Measurements from ENCODE around the gene LOXL4. TPM values are rescaled to one million over a fixed set of nuclear protein-coding genes. Genes with fewer than 3 reads are reported as not detected.
"Not testable (repeated sequence)": the region's sequence is repeated elsewhere in the genome, so short reads cannot be mapped to it uniquely, and the experiment has no call there.

The LOXL4 gene
- total RNA-seq, 3 donors from 2014 or later (not counting 1 experiment from before 2014, with no cell fraction given), result 0.23 TPM; not detected in 2

DNA sequence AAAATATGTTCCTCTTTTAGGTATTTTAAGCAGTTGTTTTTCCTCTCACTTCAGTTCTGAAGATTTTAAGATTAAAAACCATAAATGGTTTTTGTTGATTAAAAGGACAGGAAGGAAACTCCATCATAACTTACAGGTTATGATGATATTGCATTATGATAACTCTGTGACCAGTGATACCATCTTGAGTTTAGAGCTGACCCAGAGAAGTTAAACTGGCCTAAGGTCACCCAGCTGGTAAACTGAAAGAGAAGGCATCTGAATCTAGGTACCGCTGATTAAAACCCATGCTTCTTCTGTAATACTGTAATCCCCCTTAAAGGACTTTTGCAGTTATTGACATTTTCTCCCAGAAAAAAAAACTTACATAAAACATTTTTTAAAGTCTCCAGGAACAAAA, 29.6 kb downstream of the LOXL4 start:
- H3K4me1 Mint-ChIP-seq, result peaks cover 6 to 8% of the 10 kb centered on the region in 2 donors
- TF ChIP-seq, protein P1, sequence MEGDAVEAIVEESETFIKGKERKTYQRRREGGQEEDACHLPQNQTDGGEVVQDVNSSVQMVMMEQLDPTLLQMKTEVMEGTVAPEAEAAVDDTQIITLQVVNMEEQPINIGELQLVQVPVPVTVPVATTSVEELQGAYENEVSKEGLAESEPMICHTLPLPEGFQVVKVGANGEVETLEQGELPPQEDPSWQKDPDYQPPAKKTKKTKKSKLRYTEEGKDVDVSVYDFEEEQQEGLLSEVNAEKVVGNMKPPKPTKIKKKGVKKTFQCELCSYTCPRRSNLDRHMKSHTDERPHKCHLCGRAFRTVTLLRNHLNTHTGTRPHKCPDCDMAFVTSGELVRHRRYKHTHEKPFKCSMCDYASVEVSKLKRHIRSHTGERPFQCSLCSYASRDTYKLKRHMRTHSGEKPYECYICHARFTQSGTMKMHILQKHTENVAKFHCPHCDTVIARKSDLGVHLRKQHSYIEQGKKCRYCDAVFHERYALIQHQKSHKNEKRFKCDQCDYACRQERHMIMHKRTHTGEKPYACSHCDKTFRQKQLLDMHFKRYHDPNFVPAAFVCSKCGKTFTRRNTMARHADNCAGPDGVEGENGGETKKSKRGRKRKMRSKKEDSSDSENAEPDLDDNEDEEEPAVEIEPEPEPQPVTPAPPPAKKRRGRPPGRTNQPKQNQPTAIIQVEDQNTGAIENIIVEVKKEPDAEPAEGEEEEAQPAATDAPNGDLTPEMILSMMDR (IDR thresholded peaks at IDR 0.05), result no peak
- Histone ChIP-seq H3K4me1 (ENCODE audit: control insufficient read depth, insufficient read depth, low read length) (no peaks in the 10 kb centered on the region), H3K9me3 (ENCODE audit: control insufficient read depth, insufficient read depth, low read length) (no peaks in the 10 kb centered on the region), H3K4me3 (ENCODE audit: low read length) (no peak overlapping the region), H3K27ac (ENCODE audit: low read length) (no peak overlapping the region), H3K27me3 (ENCODE audit: control insufficient read depth, insufficient read depth, low read length) (no peaks in the 10 kb centered on the region), H3K36me3 (ENCODE audit: control insufficient read depth, insufficient read depth, low read length) (peaks cover 51% of the 10 kb centered on the region)
- no peak overlapping the region for H3K27ac Mint-ChIP-seq
- ATAC-seq (peak in 1 of 3 donors; percentile 73), DNase-seq (no peak)
- no peaks in the 10 kb centered on the region for H3K27me3 Mint-ChIP-seq (ENCODE audit: low read depth in 2 of 2)
- H3K4me3 Mint-ChIP-seq, result no peak overlapping the region
- no peaks in the 10 kb centered on the region for H3K9me3 Mint-ChIP-seq
- intact Hi-C loops (cut with micrococcal nuclease), result no loop called here
- 64% methylated on average over 1 of the region's 1 CpG for WGBS (ENCODE audit: insufficient coverage)
- peaks cover 13% of the 10 kb centered on the region for H3K36me3 Mint-ChIP-seq

DNA sequence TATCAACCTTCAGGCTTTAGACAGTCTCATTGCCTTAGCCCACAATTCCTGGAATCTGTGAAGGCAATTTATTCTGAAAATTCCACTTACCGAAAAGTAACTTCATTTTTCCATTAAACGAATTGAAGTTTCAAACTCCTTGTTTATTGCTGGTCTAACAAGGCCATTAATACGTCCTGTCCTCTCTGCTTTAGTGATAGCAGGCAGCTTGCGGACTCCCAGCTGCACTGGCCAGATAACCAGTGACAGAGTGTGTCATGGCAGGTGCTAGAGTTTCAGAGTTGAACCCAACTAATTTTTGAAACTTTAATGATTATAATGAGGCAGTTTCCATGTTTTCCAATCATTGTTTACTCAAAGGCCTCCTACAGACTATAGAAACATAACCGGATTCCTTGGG, 31.1 kb downstream of the LOXL4 start:
- H3K27ac Mint-ChIP-seq, result peak overlapping the region in 1 of 2 donors; percentile 5
- intact Hi-C loops (cut with micrococcal nuclease), result no loop called here
- TF ChIP-seq, protein P1 (IDR thresholded peaks at IDR 0.05), result no peak
- no peaks in the 10 kb centered on the region for H3K4me1 ChIP-seq (ENCODE audit: control insufficient read depth, insufficient read depth, low read length)
- WGBS (ENCODE audit: insufficient coverage), result 98% methylated on average over 4 of the region's 5 CpGs
- peaks cover 18% of the 10 kb centered on the region for H3K36me3 Mint-ChIP-seq
- peaks cover 50% of the 10 kb centered on the region for H3K36me3 ChIP-seq (ENCODE audit: control insufficient read depth, insufficient read depth, low read length)
- no peaks in the 10 kb centered on the region for H3K9me3 Mint-ChIP-seq
- H3K27ac ChIP-seq (ENCODE audit: low read length), result no peak overlapping the region
- H3K4me1 Mint-ChIP-seq, result peaks cover 6 to 12% of the 10 kb centered on the region in 2 donors
- ATAC-seq (no peak), DNase-seq (no peak)
- no peak overlapping the region for H3K4me3 ChIP-seq (ENCODE audit: low read length)
- no peaks in the 10 kb centered on the region for H3K27me3 ChIP-seq (ENCODE audit: control insufficient read depth, insufficient read depth, low read length)
- no peaks in the 10 kb centered on the region for H3K9me3 ChIP-seq (ENCODE audit: control insufficient read depth, insufficient read depth, low read length)
- H3K4me3 Mint-ChIP-seq, result no peak overlapping the region
- no peaks in the 10 kb centered on the region for H3K27me3 Mint-ChIP-seq (ENCODE audit: low read depth in 2 of 2)

GRCh38 chr10:98235846-98236245, 32.1 kb downstream of the LOXL4 start:
- Mint-ChIP-seq H3K36me3 (peaks cover 19% of the 10 kb centered on the region), H3K9me3 (no peaks in the 10 kb centered on the region), H3K4me1 (peaks cover 6 to 12% of the 10 kb centered on the region in 2 donors), H3K27ac (peak overlapping the region; percentile 5 to 51), H3K27me3 (ENCODE audit: low read depth in 2 of 2) (no peaks in the 10 kb centered on the region), H3K4me3 (no peak overlapping the region)
- Histone ChIP-seq H3K27me3 (ENCODE audit: control insufficient read depth, insufficient read depth, low read length) (no peaks in the 10 kb centered on the region), H3K9me3 (ENCODE audit: control insufficient read depth, insufficient read depth, low read length) (no peaks in the 10 kb centered on the region), H3K4me3 (ENCODE audit: low read length) (no peak overlapping the region), H3K4me1 (ENCODE audit: control insufficient read depth, insufficient read depth, low read length) (no peaks in the 10 kb centered on the region), H3K27ac (ENCODE audit: low read length) (no peak overlapping the region), H3K36me3 (ENCODE audit: control insufficient read depth, insufficient read depth, low read length) (peaks cover 50% of the 10 kb centered on the region)
- DNase-seq (no peak), ATAC-seq (no peak)
- intact Hi-C loops (cut with micrococcal nuclease), result no loop called here
- TF ChIP-seq, protein P1 (IDR thresholded peaks at IDR 0.05), result no peak
- WGBS (ENCODE audit: insufficient coverage), result 95% methylated on average over 5 of the region's 5 CpGs

- ATAC-seq (no peak), DNase-seq (no peak)
- Histone ChIP-seq H3K36me3 (ENCODE audit: control insufficient read depth, insufficient read depth, low read length) (peaks cover 25% of the 10 kb centered on the region), H3K9me3 (ENCODE audit: control insufficient read depth, insufficient read depth, low read length) (no peaks in the 10 kb centered on the region), H3K27me3 (ENCODE audit: control insufficient read depth, insufficient read depth, low read length) (no peaks in the 10 kb centered on the region), H3K27ac (ENCODE audit: low read length) (no peak overlapping the region), H3K4me1 (ENCODE audit: control insufficient read depth, insufficient read depth, low read length) (no peaks in the 10 kb centered on the region), H3K4me3 (ENCODE audit: low read length) (no peak overlapping the region)
- peaks cover 17 to 23% of the 10 kb centered on the region in 2 donors for H3K4me1 Mint-ChIP-seq
- 94% methylated on average over 4 of the region's 4 CpGs for WGBS (ENCODE audit: insufficient coverage)
- peaks cover 15% of the 10 kb centered on the region for H3K36me3 Mint-ChIP-seq
- peaks cover 2 to 3% of the 10 kb centered on the region in 2 donors for H3K9me3 Mint-ChIP-seq
- H3K27me3 Mint-ChIP-seq (ENCODE audit: low read depth in 2 of 2), result no peaks in the 10 kb centered on the region
- no peak overlapping the region for H3K4me3 Mint-ChIP-seq
- TF ChIP-seq, protein P1 (IDR thresholded peaks at IDR 0.05), result no peak
- intact Hi-C loops (cut with micrococcal nuclease), result no loop called here
- no peak overlapping the region for H3K27ac Mint-ChIP-seq
Measured at GRCh38 chr10:98231417-98231816, 36.6 kb downstream of the LOXL4 start.

- H3K27me3 Mint-ChIP-seq (ENCODE audit: low read depth in 2 of 2); H3K27me3 ChIP-seq (ENCODE audit: control insufficient read depth, insufficient read depth, low read length); DNase-seq; H3K4me3 ChIP-seq (ENCODE audit: low read length); H3K27ac Mint-ChIP-seq; H3K9me3 Mint-ChIP-seq; intact Hi-C loops (cut with micrococcal nuclease); ATAC-seq; H3K36me3 Mint-ChIP-seq; H3K27ac ChIP-seq (ENCODE audit: low read length); H3K4me3 Mint-ChIP-seq; H3K4me1 ChIP-seq (ENCODE audit: control insufficient read depth, insufficient read depth, low read length); H3K9me3 ChIP-seq (ENCODE audit: control insufficient read depth, insufficient read depth, low read length); H3K36me3 ChIP-seq (ENCODE audit: control insufficient read depth, insufficient read depth, low read length): not testable (repeated sequence)
- peaks cover 17 to 35% of the 10 kb centered on the region in 2 donors for H3K4me1 Mint-ChIP-seq
- WGBS (ENCODE audit: insufficient coverage), result 83% methylated on average over 1 of the region's 1 CpG
Measured at GRCh38 chr10:98228266-98228665, 39.7 kb downstream of the LOXL4 start.
